ENCODE results near the gene NDUFS3.
"Not testable (repeated sequence)": the region's sequence is repeated elsewhere in the genome, so short reads cannot be mapped to it uniquely, and the experiment has no call there.

The NDUFS3 gene

GRCh38 chr11:47550288-47551047 lies 28.4 kb upstream of the NDUFS3 start:
- intact Hi-C loops (cut with micrococcal nuclease) = loop anchor here (5.0 to 10.0 kb wide), 2 partner anchors 33 to 64 kb away; no protein-coding TSS in a partner anchor

GRCh38 chr11:47551086-47551485 lies 27.8 kb upstream of the NDUFS3 start:
- intact Hi-C loops (cut with micrococcal nuclease) = loop anchor here (5.0 to 10.0 kb wide), 2 partner anchors 34 to 64 kb away; no protein-coding TSS in a partner anchor
- Mint-ChIP-seq H3K9me3 (no peaks in the 10 kb centered on the region), H3K36me3 (ENCODE audit: low read depth) (peaks cover 51% of the 10 kb centered on the region), H3K4me1 (ENCODE audit: low read depth) (peaks cover 56% of the 10 kb centered on the region), H3K4me3 (peak overlapping the region; percentile 97), H3K27ac (peak overlapping the region; percentile 99), H3K27me3 (no peaks in the 10 kb centered on the region)

More at GRCh38 chr11:47550288-47551047, 28.4 kb upstream of the NDUFS3 start:
- H3K27me3 Mint-ChIP-seq = no peaks in the 10 kb centered on the region
- no peaks in the 10 kb centered on the region for H3K9me3 Mint-ChIP-seq
- peaks cover 56% of the 10 kb centered on the region for H3K4me1 Mint-ChIP-seq (ENCODE audit: low read depth)
- peak overlapping the region; percentile 13 for H3K4me3 Mint-ChIP-seq
- no peak overlapping the region for H3K27ac Mint-ChIP-seq
- H3K36me3 Mint-ChIP-seq (ENCODE audit: low read depth) = peaks cover 56% of the 10 kb centered on the region

GRCh38 chr11:47552056-47552565 lies 26.8 kb upstream of the NDUFS3 start:
- Mint-ChIP-seq H3K4me1 (ENCODE audit: low read depth) (peaks cover 52% of the 10 kb centered on the region), H3K27ac (peak overlapping the region; percentile 99), H3K4me3 (peak overlapping the region; percentile 97), H3K9me3 (no peaks in the 10 kb centered on the region), H3K27me3 (no peaks in the 10 kb centered on the region), H3K36me3 (ENCODE audit: low read depth) (peaks cover 44% of the 10 kb centered on the region)
- intact Hi-C loops (cut with micrococcal nuclease) = loop anchor here (2.0 to 10.0 kb wide), 3 partner anchors 35 to 63 kb away; no protein-coding TSS in a partner anchor

GRCh38 chr11:47552566-47553405 lies 26.1 kb upstream of the NDUFS3 start, which contains the start of gene CELF1:
Gene CELF1 (minus strand): TSS chr11:47553132. CDS start chr11:47499523, 53,609 bp downstream.
- Mint-ChIP-seq H3K4me3 (peak within 1 kb of the TSS; percentile 97), H3K27me3 (no peaks in the 10 kb centered on the region), H3K36me3 (ENCODE audit: low read depth) (peaks cover 40% of the 10 kb centered on the region), H3K9me3 (no peaks in the 10 kb centered on the region), H3K4me1 (ENCODE audit: low read depth) (peaks cover 46% of the 10 kb centered on the region), H3K27ac (peak within 1 kb of the TSS; percentile 99)
- intact Hi-C loops (cut with micrococcal nuclease) = loop anchor here (2.0 to 10.0 kb wide), 3 partner anchors 35 to 62 kb away; no protein-coding TSS in a partner anchor

- H3K9me3 Mint-ChIP-seq = no peaks in the 10 kb centered on the region
- no peaks in the 10 kb centered on the region for H3K27me3 Mint-ChIP-seq
- H3K27ac Mint-ChIP-seq = peak overlapping the region; percentile 99
- intact Hi-C loops (cut with micrococcal nuclease) = loop anchor here (2.0 to 10.0 kb wide), 3 partner anchors 36 to 61 kb away; no protein-coding TSS in a partner anchor
- H3K36me3 Mint-ChIP-seq (ENCODE audit: low read depth) = peaks cover 34% of the 10 kb centered on the region
- peak overlapping the region; percentile 97 for H3K4me3 Mint-ChIP-seq
- H3K4me1 Mint-ChIP-seq (ENCODE audit: low read depth) = peaks cover 40% of the 10 kb centered on the region
Measured at GRCh38 chr11:47553406-47553743, 25.5 kb upstream of the NDUFS3 start.

GRCh38 chr11:47557004-47557403 lies 21.9 kb upstream of the NDUFS3 start:
- H3K27ac Mint-ChIP-seq; H3K36me3 Mint-ChIP-seq (ENCODE audit: low read depth); H3K4me3 Mint-ChIP-seq; H3K27me3 Mint-ChIP-seq; H3K9me3 Mint-ChIP-seq: not testable (repeated sequence)
- peaks cover 26% of the 10 kb centered on the region for H3K4me1 Mint-ChIP-seq (ENCODE audit: low read depth)
- intact Hi-C loops (cut with micrococcal nuclease) = loop anchor here (10.0 kb wide), 1 partner anchor 58 kb away; no protein-coding TSS in a partner anchor

GRCh38 chr11:47558695-47559094 lies 20.2 kb upstream of the NDUFS3 start:
- Mint-ChIP-seq H3K4me1 (ENCODE audit: low read depth) (peaks cover 19% of the 10 kb centered on the region), H3K9me3 (no peaks in the 10 kb centered on the region), H3K4me3 (no peak overlapping the region), H3K36me3 (ENCODE audit: low read depth) (no peaks in the 10 kb centered on the region), H3K27me3 (no peaks in the 10 kb centered on the region), H3K27ac (no peak overlapping the region)
- intact Hi-C loops (cut with micrococcal nuclease) = loop anchor here (10.0 kb wide), 1 partner anchor 56 kb away; no protein-coding TSS in a partner anchor

- no peaks in the 10 kb centered on the region for H3K27me3 Mint-ChIP-seq
- H3K4me3 Mint-ChIP-seq = no peak overlapping the region
- H3K9me3 Mint-ChIP-seq = no peaks in the 10 kb centered on the region
- H3K4me1 Mint-ChIP-seq (ENCODE audit: low read depth) = peaks cover 22% of the 10 kb centered on the region
- no peaks in the 10 kb centered on the region for H3K36me3 Mint-ChIP-seq (ENCODE audit: low read depth)
- intact Hi-C loops (cut with micrococcal nuclease) = no loop called here
- no peak overlapping the region for H3K27ac Mint-ChIP-seq
Measured at GRCh38 chr11:47560426-47560825, 18.4 kb upstream of the NDUFS3 start.

GRCh38 chr11:47562393-47562792 lies 16.5 kb upstream of the NDUFS3 start:
- H3K27me3 Mint-ChIP-seq; H3K4me3 Mint-ChIP-seq; H3K36me3 Mint-ChIP-seq (ENCODE audit: low read depth); H3K9me3 Mint-ChIP-seq; H3K27ac Mint-ChIP-seq; intact Hi-C loops (cut with micrococcal nuclease): not testable (repeated sequence)
- H3K4me1 Mint-ChIP-seq (ENCODE audit: low read depth) = peaks cover 31% of the 10 kb centered on the region

- intact Hi-C loops (cut with micrococcal nuclease); H3K9me3 Mint-ChIP-seq; H3K27me3 Mint-ChIP-seq: not testable (repeated sequence)
- peaks cover 31% of the 10 kb centered on the region for H3K4me1 Mint-ChIP-seq (ENCODE audit: low read depth)
- peak overlapping the region; percentile 87 for H3K27ac Mint-ChIP-seq
- peak overlapping the region; percentile 23 for H3K4me3 Mint-ChIP-seq
- peaks cover 13% of the 10 kb centered on the region for H3K36me3 Mint-ChIP-seq (ENCODE audit: low read depth)
Measured at GRCh38 chr11:47564366-47564765, 14.5 kb upstream of the NDUFS3 start.

- Mint-ChIP-seq H3K9me3 (no peaks in the 10 kb centered on the region), H3K27me3 (no peaks in the 10 kb centered on the region), H3K27ac (peak overlapping the region; percentile 87), H3K4me1 (ENCODE audit: low read depth) (peaks cover 34% of the 10 kb centered on the region), H3K4me3 (peak overlapping the region; percentile 85), H3K36me3 (ENCODE audit: low read depth) (peaks cover 19% of the 10 kb centered on the region)
- intact Hi-C loops (cut with micrococcal nuclease) = no loop called here
Measured at GRCh38 chr11:47564933-47565339, 13.9 kb upstream of the NDUFS3 start.

- H3K4me3 Mint-ChIP-seq = peak within 1 kb of the TSS; percentile 85
- H3K4me1 Mint-ChIP-seq (ENCODE audit: low read depth) = peaks cover 28% of the 10 kb centered on the region
- H3K27me3 Mint-ChIP-seq = no peaks in the 10 kb centered on the region
- H3K36me3 Mint-ChIP-seq (ENCODE audit: low read depth) = peaks cover 24% of the 10 kb centered on the region
- intact Hi-C loops (cut with micrococcal nuclease) = no loop called here
- peak within 1 kb of the TSS; percentile 87 for H3K27ac Mint-ChIP-seq
- H3K9me3 Mint-ChIP-seq = no peaks in the 10 kb centered on the region
Measured at GRCh38 chr11:47565340-47566148, 13.3 kb upstream of the NDUFS3 start, which contains the start of gene PTPMT1. Gene PTPMT1 (plus strand): TSS chr11:47565599. CDS start chr11:47565623, 24 bp downstream.

GRCh38 chr11:47566149-47566698 lies 12.7 kb upstream of the NDUFS3 start:
- peaks cover 30% of the 10 kb centered on the region for H3K4me1 Mint-ChIP-seq (ENCODE audit: low read depth)
- peaks cover 30% of the 10 kb centered on the region for H3K36me3 Mint-ChIP-seq (ENCODE audit: low read depth)
- H3K9me3 Mint-ChIP-seq = no peaks in the 10 kb centered on the region
- peak overlapping the region; percentile 85 for H3K4me3 Mint-ChIP-seq
- H3K27me3 Mint-ChIP-seq = no peaks in the 10 kb centered on the region
- intact Hi-C loops (cut with micrococcal nuclease) = no loop called here
- peak overlapping the region; percentile 87 for H3K27ac Mint-ChIP-seq
